PC-3 (cell line): ENCODE results near the gene CERK. TPM values are rescaled to one million over a fixed set of nuclear protein-coding genes. Genes with fewer than 3 reads are reported as not detected.
A peak's percentile ranks its signal among the peaks of the same experiment; 100 is the strongest.
"Not testable (repeated sequence)": the region's sequence is repeated elsewhere in the genome, so short reads cannot be mapped to it uniquely, and the experiment has no call there.

Experiments
- ATAC-seq: fragments of 200-7000 bp; cut with Tn5 transposase; 2 replicates; pipeline ENCODE4 v1.9.1; 2020; ENCODE audit warnings: mild to moderate bottlenecking, moderate library complexity
- Bru-seq: library from RNA; stranded (reverse); fragments of 400-500 nt; gene quantifications from one replicate; lab custom pipeline; 2021; lab: Mats Ljungman, UMichigan
- BruChase-seq, 2 experiments: library from RNA; stranded (reverse); fragments of 400-500 nt; gene quantifications; one replicate each; lab custom pipeline; 2021; lab: Mats Ljungman, UMichigan
- BruUV-seq: library from RNA; stranded (reverse); fragments of 400-500 nt; replicated peaks from 2 replicates; lab custom pipeline; 2021; lab: Mats Ljungman, UMichigan
- CTCF ChIA-PET: fragments of 300-600 bp; sonication (Branson Sonifier 250); formaldehyde crosslinking; loops from one replicate; lab custom pipeline; 2022; ENCODE audit warnings: antibody characterized with exemption; lab: Charles Lee
- POLR2A ChIA-PET: fragments of 300-600 bp; sonication (Branson Sonifier 250); formaldehyde crosslinking; loops from one replicate; lab custom pipeline; 2022; ENCODE audit warnings: antibody characterized with exemption; ENCODE audit not compliant: unreplicated experiment; lab: Charles Lee
- DNase-seq: peaks from one replicate; pipeline ENCODE4 v3.0.0-alpha.2; 2015
- H2AFZ ChIP-seq: fragments of 300-600 bp; sonication (generic); 2 replicates; pipeline ENCODE4 v1.6.0; 2016; ENCODE audit warnings: antibody characterized with exemption, low read length
- H3F3A ChIP-seq: fragments of 300-600 bp; sonication (generic); one replicate; pipeline ENCODE4 v1.6.0; 2017; ENCODE audit warnings: antibody characterized with exemption, low read length, control low read depth, mild to moderate bottlenecking; ENCODE audit not compliant: unreplicated experiment
- H3K27ac ChIP-seq: fragments of 300-600 bp; sonication (generic); 2 replicates; pipeline ENCODE4 v1.5.1; 2016; ENCODE audit warnings: mild to moderate bottlenecking, low read length
- H3K27me3 ChIP-seq: fragments of 300-600 bp; sonication (generic); 2 replicates; pipeline ENCODE4 v1.6.1; 2016; ENCODE audit warnings: low read length, mixed read lengths
- H3K36me3 ChIP-seq: fragments of 300-600 bp; sonication (generic); 2 replicates; pipeline ENCODE4 v1.6.1; 2016; ENCODE audit warnings: low read depth, mixed run types, low read length, mixed read lengths
- H3K4me1 ChIP-seq: fragments of 300-600 bp; sonication (generic); 2 replicates; pipeline ENCODE4 v1.5.1; 2016; ENCODE audit warnings: low read length; ENCODE audit not compliant: insufficient read depth
- H3K4me2 ChIP-seq: fragments of 300-600 bp; sonication (generic); 2 replicates; pipeline ENCODE4 v1.6.0; 2016; ENCODE audit warnings: low read length
- H3K4me3 ChIP-seq: fragments of 300-600 bp; sonication (generic); 2 replicates; pipeline ENCODE4 v1.5.1; 2016; ENCODE audit warnings: mild to moderate bottlenecking, low read length, mixed read lengths
- H3K79me2 ChIP-seq: fragments of 300-600 bp; sonication (generic); 2 replicates; pipeline ENCODE4 v1.6.1; 2017; ENCODE audit warnings: low read length, mixed read lengths
- H3K9ac ChIP-seq: fragments of 300-600 bp; sonication (generic); 2 replicates; pipeline ENCODE4 v1.6.0; 2016; ENCODE audit warnings: mild to moderate bottlenecking, low read length
- H3K9me2 ChIP-seq: fragments of 300-600 bp; sonication (generic); replicated peaks from 2 replicates; pipeline ENCODE4 v1.6.1; 2016; ENCODE audit warnings: mixed run types, low read length, mixed read lengths
- H3K9me3 ChIP-seq: fragments of 300-600 bp; sonication (generic); 2 replicates; pipeline ENCODE4 v1.6.1; 2016; ENCODE audit warnings: low read length, mixed read lengths
- H4K20me1 ChIP-seq: fragments of 300-600 bp; sonication (generic); 2 replicates; pipeline ENCODE4 v1.6.1; 2016; ENCODE audit warnings: low read length, mixed read lengths
- EZH2 ChIP-seq: fragments of 300-600 bp; sonication (generic); IDR thresholded peaks from one replicate; pipeline ENCODE4 v1.6.1; 2017; ENCODE audit warnings: antibody characterized with exemption, mild to moderate bottlenecking, low read length; ENCODE audit not compliant: unreplicated experiment
- EZH2phosphoT487 ChIP-seq: fragments of 300-600 bp; sonication (generic); IDR thresholded peaks from 2 replicates; pipeline ENCODE4 v1.6.1; 2018; ENCODE audit warnings: mild to moderate bottlenecking, antibody characterized with exemption, low read length, borderline replicate concordance
- intact Hi-C: fragments of 100-400 bp; cut with micrococcal nuclease; formaldehyde crosslinking; loops from 2 replicates; pipeline ENCODE4 v1.9.0; 2023
- long read RNA-seq: library from polyadenylated mRNA; unstranded; transcript quantifications from one replicate; pipeline ENCODE4 v2.0.0, GENCODE V29; 2021; ENCODE audit not compliant: unreplicated experiment
- total RNA-seq: library from RNA; depleted of rRNA; stranded (reverse); fragments of >200 nt; gene quantifications from 2 replicates; pipeline ENCODE4 v1.2.3, GENCODE V29; 2014; rRNA removed
- TF ChIP-seq, protein P1 (sequence below): fragments of 300-600 bp; sonication (generic); conservative IDR thresholded peaks from 2 replicates; pipeline ENCODE4 v1.5.1; 2017; ENCODE audit warnings: antibody characterized with exemption, low read depth, mild to moderate bottlenecking, low read length

CERK gene, protein sequence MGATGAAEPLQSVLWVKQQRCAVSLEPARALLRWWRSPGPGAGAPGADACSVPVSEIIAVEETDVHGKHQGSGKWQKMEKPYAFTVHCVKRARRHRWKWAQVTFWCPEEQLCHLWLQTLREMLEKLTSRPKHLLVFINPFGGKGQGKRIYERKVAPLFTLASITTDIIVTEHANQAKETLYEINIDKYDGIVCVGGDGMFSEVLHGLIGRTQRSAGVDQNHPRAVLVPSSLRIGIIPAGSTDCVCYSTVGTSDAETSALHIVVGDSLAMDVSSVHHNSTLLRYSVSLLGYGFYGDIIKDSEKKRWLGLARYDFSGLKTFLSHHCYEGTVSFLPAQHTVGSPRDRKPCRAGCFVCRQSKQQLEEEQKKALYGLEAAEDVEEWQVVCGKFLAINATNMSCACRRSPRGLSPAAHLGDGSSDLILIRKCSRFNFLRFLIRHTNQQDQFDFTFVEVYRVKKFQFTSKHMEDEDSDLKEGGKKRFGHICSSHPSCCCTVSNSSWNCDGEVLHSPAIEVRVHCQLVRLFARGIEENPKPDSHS
- total RNA-seq, result 21.6 and 24.1 TPM in 2 replicates
- percentile 50 among the genes with signal in this experiment for Bru-seq, nascent RNA
- BruChase-seq, experiment 1, labeled RNA remaining after a 6-hour chase, result percentile 67 among the genes with signal in this experiment
- BruChase-seq, experiment 2, labeled RNA remaining after a 2-hour chase, result percentile 64 among the genes with signal in this experiment
- long read RNA-seq, full-length matches to known transcripts, result 35 of 76 reads
- long read RNA-seq, partial matches to known transcripts, result 5 of 76 reads
- long read RNA-seq, other reads (novel, unspliced or antisense), result 36 of 76 reads

DNA sequence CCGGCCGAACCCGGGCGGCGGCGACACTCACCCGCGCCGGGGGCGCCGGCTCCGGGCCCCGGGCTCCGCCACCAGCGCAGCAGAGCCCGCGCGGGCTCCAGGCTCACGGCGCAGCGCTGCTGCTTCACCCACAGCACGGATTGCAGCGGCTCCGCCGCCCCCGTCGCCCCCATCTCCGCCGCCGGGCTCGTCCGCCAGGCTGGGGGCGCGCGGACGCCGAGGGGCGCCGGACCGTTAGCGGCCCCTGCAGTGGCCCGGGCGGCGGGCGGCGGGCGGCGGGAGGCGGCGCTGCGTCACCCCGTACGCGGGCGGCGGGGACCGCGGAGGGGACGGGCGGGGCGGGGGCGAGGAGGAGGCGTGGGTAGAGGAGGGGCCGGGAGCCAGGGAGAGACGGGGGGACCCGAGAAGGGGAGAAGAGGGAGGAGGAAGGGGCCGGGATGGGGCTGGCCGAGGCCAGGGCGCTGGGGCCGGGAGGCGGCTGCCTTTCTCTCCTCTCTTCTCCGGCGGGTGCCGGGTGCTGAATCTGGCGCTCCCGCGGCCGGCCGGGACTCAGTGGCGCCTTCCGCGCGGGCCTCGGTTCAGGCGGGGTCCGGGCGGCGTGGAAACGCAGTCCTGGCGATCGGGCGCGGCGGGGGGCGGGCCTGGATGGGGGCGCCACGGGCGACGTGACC, at the start of gene CERK:
Gene CERK, minus strand, starts transcription at position 277 of the 671 bp plus-strand sequence. Its CDS starts 104 bp downstream, at position 173.
- peaks cover 22% of the 10 kb centered on the region for H3K79me2 ChIP-seq
- no peaks in the 10 kb centered on the region for H4K20me1 ChIP-seq
- peak within 1 kb of the TSS; percentile 94 for H3K4me2 ChIP-seq
- H3K27me3 ChIP-seq, result no peaks in the 10 kb centered on the region
- no peaks in the 10 kb centered on the region for H3F3A ChIP-seq
- intact Hi-C loops, result no loop called here
- DNase-seq (peak; percentile 35), ATAC-seq (peak; percentile 46)
- ChIA-PET CTCF (no interaction called here), POLR2A (no interaction called here)
- H3K36me3 ChIP-seq, result no peaks in the 10 kb centered on the region
- no peaks in the 10 kb centered on the region for H3K9me2 ChIP-seq
- no peak within 1 kb of the TSS for H3K27ac ChIP-seq
- H3K4me3 ChIP-seq, result peak within 1 kb of the TSS; percentile 69
- no TSS peak for BruUV-seq
- peak within 1 kb of the TSS; percentile 76 for H2AFZ ChIP-seq
- H3K9me3 ChIP-seq, result no peaks in the 10 kb centered on the region
- peak within 1 kb of the TSS; percentile 56 for H3K9ac ChIP-seq
- H3K4me1 ChIP-seq, result peaks cover 11% of the 10 kb centered on the region
- no peak for TF ChIP-seq EZH2
- TF ChIP-seq EZH2phosphoT487, result no peak
- TF ChIP-seq, protein P1, sequence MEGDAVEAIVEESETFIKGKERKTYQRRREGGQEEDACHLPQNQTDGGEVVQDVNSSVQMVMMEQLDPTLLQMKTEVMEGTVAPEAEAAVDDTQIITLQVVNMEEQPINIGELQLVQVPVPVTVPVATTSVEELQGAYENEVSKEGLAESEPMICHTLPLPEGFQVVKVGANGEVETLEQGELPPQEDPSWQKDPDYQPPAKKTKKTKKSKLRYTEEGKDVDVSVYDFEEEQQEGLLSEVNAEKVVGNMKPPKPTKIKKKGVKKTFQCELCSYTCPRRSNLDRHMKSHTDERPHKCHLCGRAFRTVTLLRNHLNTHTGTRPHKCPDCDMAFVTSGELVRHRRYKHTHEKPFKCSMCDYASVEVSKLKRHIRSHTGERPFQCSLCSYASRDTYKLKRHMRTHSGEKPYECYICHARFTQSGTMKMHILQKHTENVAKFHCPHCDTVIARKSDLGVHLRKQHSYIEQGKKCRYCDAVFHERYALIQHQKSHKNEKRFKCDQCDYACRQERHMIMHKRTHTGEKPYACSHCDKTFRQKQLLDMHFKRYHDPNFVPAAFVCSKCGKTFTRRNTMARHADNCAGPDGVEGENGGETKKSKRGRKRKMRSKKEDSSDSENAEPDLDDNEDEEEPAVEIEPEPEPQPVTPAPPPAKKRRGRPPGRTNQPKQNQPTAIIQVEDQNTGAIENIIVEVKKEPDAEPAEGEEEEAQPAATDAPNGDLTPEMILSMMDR, result no peak

DNA sequence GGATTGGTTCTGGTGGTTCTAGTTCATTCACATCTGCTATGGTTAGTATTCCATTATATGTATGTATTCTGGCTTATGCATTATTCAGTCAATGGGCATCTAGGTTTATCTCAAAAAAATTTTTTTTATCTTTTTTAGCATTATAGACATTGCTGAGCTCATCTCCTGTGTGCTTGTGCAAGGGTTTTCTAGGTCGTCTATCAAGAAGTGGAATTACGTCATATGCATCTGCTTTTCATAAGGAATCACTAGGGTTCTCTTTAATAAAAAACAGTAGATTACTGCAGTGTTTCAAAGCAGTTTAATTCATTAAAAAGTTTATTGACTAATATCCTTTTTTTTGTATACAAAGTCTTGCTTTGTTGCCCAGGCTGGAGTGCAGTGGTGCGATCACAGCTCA, 45.7 kb upstream of the CERK start:
- Histone ChIP-seq H3K4me1 (no peaks in the 10 kb centered on the region), H3K36me3 (no peaks in the 10 kb centered on the region), H2AFZ (no peak overlapping the region), H3K4me2 (no peak overlapping the region), H3F3A (no peaks in the 10 kb centered on the region), H3K9me3 (no peaks in the 10 kb centered on the region), H3K4me3 (no peak overlapping the region), H3K9ac (no peak overlapping the region), H4K20me1 (no peaks in the 10 kb centered on the region), H3K27ac (no peak overlapping the region), H3K9me2 (no peaks in the 10 kb centered on the region), H3K27me3 (no peaks in the 10 kb centered on the region), H3K79me2 (peaks cover 74% of the 10 kb centered on the region)
- CTCF ChIA-PET, result no interaction called here
- no TSS peak for BruUV-seq
- ATAC-seq (no peak), DNase-seq (no peak)
- no peak for TF ChIP-seq EZH2phosphoT487
- TF ChIP-seq, protein P1, result no peak
- TF ChIP-seq EZH2, result no peak
- intact Hi-C loops, result no loop called here
- POLR2A ChIA-PET, result no interaction called here

DNA sequence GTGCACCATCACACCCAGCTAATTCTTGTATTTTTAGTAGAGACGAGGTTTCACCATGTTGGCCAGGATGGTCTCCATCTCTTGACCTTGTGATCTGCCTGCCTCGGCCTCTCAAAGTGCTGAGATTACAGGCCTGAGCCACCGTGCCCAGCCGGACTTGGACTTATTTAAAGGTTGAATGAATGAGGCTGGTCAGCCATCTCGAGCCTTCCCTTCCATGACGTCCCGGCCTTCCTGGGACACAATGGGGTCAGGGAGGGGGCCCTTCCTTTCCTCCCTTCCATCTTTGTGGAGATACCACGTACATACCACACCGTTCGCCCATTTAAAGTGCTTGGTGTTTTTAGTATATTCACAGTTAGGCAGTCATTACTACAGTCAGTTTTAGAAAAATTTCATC, 44.1 kb upstream of the CERK start:
- POLR2A ChIA-PET, H3K36me3 ChIP-seq, H3K9me2 ChIP-seq, H3F3A ChIP-seq, ATAC-seq, H4K20me1 ChIP-seq, H3K27ac ChIP-seq, intact Hi-C loops, H3K9me3 ChIP-seq, H3K9ac ChIP-seq, CTCF ChIA-PET, H3K4me1 ChIP-seq, H3K4me3 ChIP-seq, H2AFZ ChIP-seq, H3K27me3 ChIP-seq, BruUV-seq, DNase-seq, H3K4me2 ChIP-seq: not testable (repeated sequence)
- peaks cover 78% of the 10 kb centered on the region for H3K79me2 ChIP-seq
